Esophagus muscularis mucosa (tissue), 4 donors: ENCODE data around the gene ZIC5. TPM values are rescaled to one million over a fixed set of nuclear protein-coding genes. Genes with fewer than 3 reads are reported as not detected.

Source experiments
- DNase-seq: peaks from one replicate; pipeline ENCODE4 v3.0.0-alpha.2; 2017; ENCODE audit errors: extremely low spot score
- H3K27ac ChIP-seq, 4 donors: fragments of 200-600 bp; sonication (generic); replicated peaks in 1 of 4; 1 replicate in 3 of 4; 2 replicates in 1 of 4; pipeline ENCODE4 v1.5.1; 2016 to 2019; ENCODE audit warnings: mild to moderate bottlenecking in 1 of 4
- H3K27me3 ChIP-seq, 4 donors: fragments of 200-600 bp; sonication (generic); one replicate each; pipeline versions ENCODE4 v1.5.1 to v1.6.0; 2016 to 2019
- H3K36me3 ChIP-seq, 4 donors: fragments of 200-600 bp; sonication (generic); one replicate each; pipeline ENCODE4 v1.5.1; 2016 to 2019
- H3K4me1 ChIP-seq, 4 donors: fragments of 200-600 bp; sonication (generic); one replicate each; pipeline ENCODE4 v1.5.1; 2016 to 2019
- H3K4me3 ChIP-seq, 4 donors: fragments of 200-600 bp; sonication (generic); 1 replicate in 2 of 4; 2 replicates in 2 of 4; pipeline ENCODE4 v1.5.1; 2016 to 2019; ENCODE audit warnings: mild to moderate bottlenecking in 4 of 4, moderate library complexity in 1 of 4
- H3K9me3 ChIP-seq, 4 donors: fragments of 200-600 bp; sonication (generic); 1 replicate in 3 of 4; 2 replicates in 1 of 4; pipeline ENCODE4 v1.5.1; 2016 to 2019
- EP300 ChIP-seq: sonication (generic); formaldehyde crosslinking; IDR thresholded peaks from one replicate; pipeline ENCODE4 v1.6.1; 2017; ENCODE audit warnings: antibody characterized with exemption
- POLR2A ChIP-seq: fragments of 450-650 bp; IDR thresholded peaks from one replicate; pipeline ENCODE4 v1.6.1; 2017; ENCODE audit warnings: antibody characterized with exemption, moderate library complexity, mild to moderate bottlenecking, low read depth
- POLR2AphosphoS5 ChIP-seq, 2 donors: sonication (generic); formaldehyde crosslinking; IDR thresholded peaks; one replicate each; pipeline ENCODE4 v1.6.1; 2017; ENCODE audit warnings: antibody characterized with exemption in 2 of 2
- WGBS: methylation state at CpG from one replicate; pipeline ENCODE4 v1.1.5; 2018; 5-methylcytosine and 5-hydroxymethylcytosine counted together
- intact Hi-C: fragments of 100-400 bp; cut with DNase I; formaldehyde crosslinking; loops from one replicate; pipeline ENCODE4 v1.15.1; 2023
- total RNA-seq, 4 donors: library from RNA; depleted of rRNA; stranded (reverse); fragments of >200 nt; gene quantifications; one replicate each; pipeline versions ENCODE4 v1.1.0 to v1.2.1, GENCODE V29; 2016
- TF ChIP-seq, protein P1 (sequence below), 3 experiments: fragments of 200-600 bp in 2 of 3; fragments of 450-650 bp in 1 of 3; sonication (generic) in 2 of 3; IDR thresholded peaks; one replicate each; pipeline ENCODE4 v1.5.1; 2017 to 2019; ENCODE audit warnings: antibody characterized with exemption in 3 of 3, mild to moderate bottlenecking in 2 of 3, moderate library complexity in 1 of 3

ZIC5 gene
- total RNA-seq, 4 donors from 2014 or later, result not detected

DNA sequence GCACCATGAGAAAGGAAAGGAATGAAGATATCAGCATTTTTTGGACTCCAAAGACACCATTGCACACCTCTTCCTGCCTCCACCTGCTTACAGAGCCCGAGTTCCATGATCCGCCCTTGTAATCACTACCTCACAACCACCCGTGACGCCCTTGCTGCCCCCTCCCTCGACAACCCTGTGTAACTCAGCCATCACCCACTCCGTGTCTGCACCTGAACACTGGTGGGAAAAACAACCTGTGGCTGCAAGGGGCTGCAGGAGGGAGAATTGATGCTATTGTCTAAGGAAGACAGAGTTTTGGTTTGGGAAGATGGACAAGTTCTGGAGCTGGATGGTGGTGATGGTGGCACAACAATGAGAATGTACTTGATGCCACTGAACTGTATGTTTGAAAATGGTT lies 27.0 kb downstream of the ZIC5 start:
- TF ChIP-seq, protein P1, sequence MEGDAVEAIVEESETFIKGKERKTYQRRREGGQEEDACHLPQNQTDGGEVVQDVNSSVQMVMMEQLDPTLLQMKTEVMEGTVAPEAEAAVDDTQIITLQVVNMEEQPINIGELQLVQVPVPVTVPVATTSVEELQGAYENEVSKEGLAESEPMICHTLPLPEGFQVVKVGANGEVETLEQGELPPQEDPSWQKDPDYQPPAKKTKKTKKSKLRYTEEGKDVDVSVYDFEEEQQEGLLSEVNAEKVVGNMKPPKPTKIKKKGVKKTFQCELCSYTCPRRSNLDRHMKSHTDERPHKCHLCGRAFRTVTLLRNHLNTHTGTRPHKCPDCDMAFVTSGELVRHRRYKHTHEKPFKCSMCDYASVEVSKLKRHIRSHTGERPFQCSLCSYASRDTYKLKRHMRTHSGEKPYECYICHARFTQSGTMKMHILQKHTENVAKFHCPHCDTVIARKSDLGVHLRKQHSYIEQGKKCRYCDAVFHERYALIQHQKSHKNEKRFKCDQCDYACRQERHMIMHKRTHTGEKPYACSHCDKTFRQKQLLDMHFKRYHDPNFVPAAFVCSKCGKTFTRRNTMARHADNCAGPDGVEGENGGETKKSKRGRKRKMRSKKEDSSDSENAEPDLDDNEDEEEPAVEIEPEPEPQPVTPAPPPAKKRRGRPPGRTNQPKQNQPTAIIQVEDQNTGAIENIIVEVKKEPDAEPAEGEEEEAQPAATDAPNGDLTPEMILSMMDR (IDR thresholded peaks at IDR 0.05), result no peak
- no peak for TF ChIP-seq EP300
- TF ChIP-seq POLR2AphosphoS5 (IDR thresholded peaks at IDR 0.05), result no peak
- no peak for TF ChIP-seq POLR2A
- WGBS, result 88% methylated on average over 6 of the region's 6 CpGs

DNA sequence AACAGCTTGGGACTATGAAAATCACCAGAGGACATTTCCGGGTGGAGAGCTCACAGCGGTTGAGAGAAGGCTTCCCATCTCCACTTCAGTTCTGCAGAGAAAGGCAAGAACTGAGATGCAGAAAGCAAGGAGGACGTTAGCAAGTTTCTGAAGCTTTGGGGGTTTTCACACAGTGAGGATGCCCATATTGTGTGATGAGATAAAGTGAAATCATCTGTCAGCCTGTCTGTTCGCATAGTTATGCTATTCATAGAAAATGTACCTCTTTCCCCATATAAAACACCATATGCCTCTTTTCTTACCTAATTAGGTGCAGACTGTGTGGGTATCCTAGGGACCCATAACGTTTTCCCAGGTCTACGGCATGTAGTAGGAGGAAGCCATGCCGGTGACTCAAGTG lies 27.5 kb downstream of the ZIC5 start:
- H3K4me3 ChIP-seq, result no peak overlapping the region
- no peak for TF ChIP-seq EP300
- no peak for TF ChIP-seq POLR2A
- TF ChIP-seq, protein P1 (IDR thresholded peaks at IDR 0.05), result no peak
- TF ChIP-seq POLR2AphosphoS5 (IDR thresholded peaks at IDR 0.05), result no peak
- WGBS, result 74% methylated on average over 7 of the region's 7 CpGs
- no peaks in the 10 kb centered on the region for H3K36me3 ChIP-seq
- no peaks in the 10 kb centered on the region for H3K9me3 ChIP-seq
- H3K27ac ChIP-seq, result no peak overlapping the region
- intact Hi-C loops, result no loop called here
- H3K4me1 ChIP-seq, result no peaks in the 10 kb centered on the region
- peaks cover 0 to 91% (median 6%) of the 10 kb centered on the region in 4 donors for H3K27me3 ChIP-seq
- no peak for DNase-seq

More for the DNA sequence above, 27.0 kb downstream of the ZIC5 start:
- DNase-seq, result no peak
- intact Hi-C loops, result no loop called here
- H3K36me3 ChIP-seq, result no peaks in the 10 kb centered on the region
- H3K27me3 ChIP-seq, result peaks cover 0 to 86% (median 6%) of the 10 kb centered on the region in 4 donors
- H3K4me1 ChIP-seq, result no peaks in the 10 kb centered on the region
- no peak overlapping the region for H3K27ac ChIP-seq
- no peak overlapping the region for H3K4me3 ChIP-seq
- no peaks in the 10 kb centered on the region for H3K9me3 ChIP-seq

DNA sequence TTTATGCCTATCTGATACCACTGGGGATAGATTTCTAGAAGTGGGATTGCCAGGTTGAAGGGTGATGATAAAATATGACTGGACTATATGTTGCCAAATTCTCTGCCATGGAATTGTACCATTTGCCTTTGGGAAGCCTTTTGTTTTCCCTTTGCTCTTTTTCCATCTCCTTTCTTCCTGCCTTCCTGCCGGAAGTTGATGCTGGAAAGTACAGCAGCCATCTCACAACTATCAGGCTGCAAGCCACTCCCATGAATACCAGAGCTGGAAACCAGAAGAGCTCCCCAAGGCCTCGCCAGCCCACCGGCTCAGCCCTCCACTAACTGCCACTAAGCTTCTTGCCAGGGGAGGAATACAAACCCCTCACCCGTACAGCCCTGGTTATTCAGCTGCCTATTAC lies 29.7 kb downstream of the ZIC5 start:
- Histone ChIP-seq H3K36me3 (no peaks in the 10 kb centered on the region), H3K9me3 (no peaks in the 10 kb centered on the region), H3K27me3 (peaks cover 0 to 87% (median 6%) of the 10 kb centered on the region in 4 donors), H3K4me3 (no peak overlapping the region), H3K27ac (no peak overlapping the region), H3K4me1 (no peaks in the 10 kb centered on the region)
- TF ChIP-seq, protein P1 (IDR thresholded peaks at IDR 0.05), result no peak
- TF ChIP-seq EP300 (no peak), POLR2A (no peak), POLR2AphosphoS5 (IDR thresholded peaks at IDR 0.05) (no peak)
- intact Hi-C loops, result no loop called here
- WGBS, result 72% methylated on average over 4 of the region's 4 CpGs
- DNase-seq, result no peak

DNA sequence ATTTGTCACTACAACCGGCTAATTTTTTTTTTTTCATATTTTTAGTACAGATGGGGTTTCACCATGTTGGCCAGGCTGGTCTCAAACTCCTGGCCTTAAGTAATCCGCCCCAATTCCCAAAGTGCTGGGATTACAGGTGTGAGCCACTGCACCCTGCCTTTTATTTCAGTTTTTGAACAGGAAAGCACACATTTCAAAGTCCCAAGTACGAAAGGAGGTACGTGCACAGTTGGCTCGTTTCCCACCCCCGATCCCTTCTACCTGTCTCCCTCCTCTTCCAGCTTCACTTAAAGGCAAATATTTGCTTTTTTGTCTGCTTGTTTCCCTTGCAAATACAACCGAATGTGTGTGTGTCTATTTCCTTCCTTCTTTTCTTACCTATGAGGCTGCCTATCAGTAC lies 30.5 kb downstream of the ZIC5 start:
- no peak overlapping the region for H3K27ac ChIP-seq
- intact Hi-C loops, result no loop called here
- H3K9me3 ChIP-seq, result no peaks in the 10 kb centered on the region
- TF ChIP-seq EP300, result no peak
- no peak for TF ChIP-seq POLR2A
- no peak for TF ChIP-seq POLR2AphosphoS5 (IDR thresholded peaks at IDR 0.05)
- TF ChIP-seq, protein P1 (IDR thresholded peaks at IDR 0.05), result no peak
- no peaks in the 10 kb centered on the region for H3K36me3 ChIP-seq
- WGBS, result 70% methylated on average over 7 of the region's 7 CpGs
- H3K27me3 ChIP-seq, result peaks cover 0 to 80% (median 6%) of the 10 kb centered on the region in 4 donors
- no peaks in the 10 kb centered on the region for H3K4me1 ChIP-seq
- DNase-seq, result no peak
- H3K4me3 ChIP-seq, result no peak overlapping the region

GRCh38 chr13:99938635-99939034 lies 32.9 kb downstream of the ZIC5 start:
- H3K4me1 ChIP-seq, result no peaks in the 10 kb centered on the region
- WGBS, result 42% methylated on average over 7 of the region's 7 CpGs
- peaks cover 0 to 77% (median 6%) of the 10 kb centered on the region in 4 donors for H3K27me3 ChIP-seq
- H3K27ac ChIP-seq, result no peak overlapping the region
- no peak overlapping the region for H3K4me3 ChIP-seq
- H3K36me3 ChIP-seq, result no peaks in the 10 kb centered on the region
- TF ChIP-seq POLR2AphosphoS5 (IDR thresholded peaks at IDR 0.05) (no peak), POLR2A (no peak), EP300 (no peak)
- TF ChIP-seq, protein P1 (IDR thresholded peaks at IDR 0.05), result no peak
- H3K9me3 ChIP-seq, result no peaks in the 10 kb centered on the region
- intact Hi-C loops, result no loop called here
- DNase-seq, result no peak
